Stimulated activated naive CD8-positive, alpha-beta T cell treated with anti-CD3 and anti-CD28 coated beads, Interleukin-15, Interleukin-2, amounts not matched to agents 100 U/mL and 50 U/mL, for 24 hours (primary cell): Measurements from ENCODE around the gene DIPK1B.

Experiments
- ATAC-seq: fragments of 150-1000 bp; cut with Tn5 transposase; one replicate; pipeline ENCODE4 v1.10.0; 2021
- DNase-seq: peaks from one replicate; pipeline ENCODE4 v3.0.0; 2021

The DIPK1B gene

DNA sequence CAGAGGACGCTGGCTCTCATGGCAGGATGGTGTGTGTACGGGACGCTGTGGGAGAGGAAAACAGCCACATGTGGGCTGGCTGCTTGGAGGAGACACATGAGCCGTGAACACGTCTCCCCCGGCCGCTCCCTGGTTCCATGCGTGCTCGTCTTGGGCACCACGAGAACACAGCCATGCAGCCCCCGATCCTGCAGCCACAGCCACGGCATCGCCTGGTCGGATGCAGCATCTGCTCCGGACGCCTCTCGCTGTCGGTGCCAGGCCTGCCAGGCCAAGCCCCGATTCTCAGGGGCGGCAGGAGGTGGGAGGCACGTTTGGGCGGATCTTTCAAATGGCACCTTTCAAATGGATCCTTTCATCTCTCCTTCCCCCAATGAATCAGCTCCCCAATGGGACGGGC lies 27.1 kb downstream of the DIPK1B start:
- ATAC-seq (no peak), DNase-seq (no peak)

DNA sequence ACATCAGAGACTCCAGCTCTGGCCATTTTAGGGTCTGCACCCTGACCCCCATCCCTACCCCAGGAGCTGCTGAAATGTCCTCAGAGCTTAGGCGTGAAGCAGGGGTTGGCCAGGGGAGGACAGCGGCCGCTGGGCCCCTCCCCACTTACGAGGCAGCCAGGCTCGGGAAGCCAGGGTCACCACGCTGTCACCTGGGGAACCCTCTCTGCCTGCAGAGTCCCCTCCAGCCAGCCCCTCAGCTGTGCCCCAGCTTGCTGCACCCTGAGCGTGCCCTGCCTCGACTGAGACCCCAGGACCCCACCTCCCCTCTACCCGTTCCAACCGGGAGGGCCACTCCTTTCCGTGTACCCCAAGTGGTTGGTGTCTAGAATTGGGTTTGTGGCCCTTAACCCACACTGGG lies 27.7 kb downstream of the DIPK1B start:
- no peak for DNase-seq
- no peak for ATAC-seq

DNA sequence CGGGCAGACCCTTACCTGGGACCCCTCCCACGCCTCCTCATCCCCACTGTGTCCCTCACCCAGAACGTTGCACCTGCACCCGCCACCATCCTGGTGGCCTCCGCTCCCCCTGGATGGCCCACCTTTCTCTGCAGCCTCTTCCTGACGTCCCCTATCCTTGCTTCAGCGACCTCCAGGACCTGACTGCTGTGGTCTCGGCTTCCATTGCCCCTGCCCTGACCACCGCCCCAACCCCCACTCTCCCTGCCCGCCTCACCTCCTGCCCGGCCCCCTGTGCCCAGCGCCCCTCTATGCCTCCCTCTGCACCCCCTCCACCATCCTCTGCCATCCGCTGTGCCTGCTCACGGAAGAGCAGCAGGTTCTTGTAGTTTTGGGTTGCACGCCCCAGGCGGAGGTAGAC lies 28.1 kb downstream of the DIPK1B start:
- no peak for ATAC-seq
- no peak for DNase-seq

DNA sequence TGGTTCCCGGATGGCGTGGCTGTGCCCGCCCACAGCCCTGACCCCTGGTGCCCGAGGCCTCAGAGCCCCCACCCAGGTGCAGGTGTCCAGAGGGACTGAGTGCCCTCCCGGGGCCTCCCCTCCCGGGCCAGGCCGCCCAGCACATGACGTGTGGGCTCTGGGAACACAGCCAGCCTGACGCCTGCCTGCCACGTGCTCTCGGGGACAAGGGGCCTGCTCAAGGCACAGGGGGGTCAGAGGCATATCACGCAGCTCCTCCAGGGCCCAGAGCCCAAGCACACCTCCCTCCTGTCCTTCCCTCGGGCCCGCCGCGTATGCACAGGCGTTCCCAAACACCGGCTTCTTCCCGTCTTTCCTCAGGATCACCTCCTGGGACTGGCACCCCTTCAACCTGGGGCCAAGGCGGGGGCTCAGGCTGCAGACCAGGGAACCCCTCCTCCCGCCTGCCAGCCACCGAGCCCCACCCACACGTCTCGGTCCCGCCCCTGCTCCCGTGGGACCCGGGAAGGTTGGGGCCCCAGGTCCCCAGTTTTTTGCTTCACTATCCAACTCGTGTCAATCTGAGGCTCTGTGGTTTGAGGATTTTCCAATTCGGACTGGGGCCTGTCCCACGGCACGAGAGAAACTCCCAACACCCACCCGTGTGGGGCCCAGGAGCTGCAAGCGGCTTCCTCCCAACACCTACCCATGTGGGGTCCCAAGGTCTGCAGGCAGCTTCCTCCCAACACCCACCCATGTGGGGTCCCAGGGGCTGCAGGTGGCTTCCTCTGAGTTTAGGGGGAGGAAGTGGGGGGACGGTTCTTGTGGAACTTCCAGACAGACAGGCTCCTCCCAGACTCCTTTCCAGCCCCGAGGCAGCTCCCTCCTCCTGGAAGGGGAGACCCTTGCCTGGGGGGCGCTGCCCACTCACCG lies 28.9 kb downstream of the DIPK1B start:
- peak; percentile 26 for ATAC-seq
- DNase-seq = peak; percentile 38

DNA sequence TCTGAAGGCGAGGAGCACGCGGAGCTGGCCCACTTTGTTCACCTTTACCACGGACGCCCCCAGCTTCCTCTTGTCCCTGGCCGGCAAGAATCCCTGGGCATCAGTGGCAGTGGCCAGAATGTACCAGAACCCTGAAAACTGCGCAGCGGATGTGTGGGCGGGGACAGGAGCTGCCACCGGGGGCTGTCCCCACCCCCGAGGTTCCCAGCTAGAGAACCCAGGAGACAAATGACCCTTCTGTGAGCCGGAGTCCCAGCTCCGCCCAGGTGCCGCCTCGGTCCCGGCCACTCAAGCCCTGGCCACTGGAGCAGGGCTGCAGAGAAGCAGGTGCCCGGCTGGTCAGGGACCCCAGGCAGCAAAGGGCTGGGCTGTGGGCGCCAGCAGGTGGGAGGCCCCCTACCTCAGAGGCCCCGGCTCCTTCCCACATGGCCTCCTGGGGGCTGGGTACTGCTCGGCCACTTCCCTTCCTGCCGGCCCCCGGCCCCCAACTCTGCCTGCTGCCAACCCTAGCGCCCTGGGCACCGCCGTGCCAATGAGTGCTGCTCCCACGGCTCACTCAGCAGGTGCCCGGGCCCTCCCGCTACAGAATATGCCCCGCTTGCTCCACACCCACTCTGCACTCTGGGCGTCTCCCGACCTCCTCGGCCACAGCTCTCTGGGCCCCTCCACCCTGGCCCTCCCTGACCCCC lies 29.7 kb downstream of the DIPK1B start:
- peak; percentile 37 for ATAC-seq
- peak; percentile 75 for DNase-seq

DNA sequence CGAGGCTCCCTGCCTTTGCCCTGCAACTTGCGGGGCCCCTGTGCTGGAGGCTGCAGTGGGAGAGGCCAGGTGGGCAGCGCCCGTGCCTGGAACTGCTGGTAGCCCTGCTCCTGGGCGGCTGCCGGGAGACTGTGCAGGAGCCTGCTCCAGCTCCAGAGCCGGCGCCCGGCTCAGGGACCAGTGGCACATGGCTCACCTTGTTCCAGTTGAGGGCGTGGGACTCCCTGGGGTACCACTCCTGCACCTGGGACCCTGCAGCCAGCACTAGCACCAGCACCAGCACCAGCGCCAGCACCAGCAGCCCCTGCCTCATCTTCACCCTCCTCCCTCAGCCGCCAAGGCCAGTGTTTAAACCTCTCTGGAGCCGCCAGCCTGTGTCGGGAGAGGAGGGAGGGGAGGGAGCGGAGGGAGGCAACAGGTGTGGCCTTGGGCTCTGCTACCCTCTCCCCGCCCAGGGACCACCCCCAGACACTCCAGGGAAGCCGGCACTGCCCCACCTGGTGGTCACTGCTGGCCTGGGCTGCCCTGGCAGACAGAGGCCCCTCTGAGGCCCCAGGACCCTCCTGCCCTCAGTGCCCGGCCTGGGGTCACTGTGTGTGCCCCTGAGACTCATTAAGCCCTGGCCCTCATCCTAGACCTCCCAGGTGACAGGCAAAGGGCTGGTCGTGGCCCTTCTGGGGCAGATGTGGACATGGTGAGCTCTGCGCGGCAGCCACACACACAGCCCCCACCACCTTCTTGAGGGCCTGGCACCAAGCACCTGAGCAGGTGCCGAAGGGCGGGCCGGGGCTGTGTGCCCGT lies 30.4 kb downstream of the DIPK1B start, which contains the start of gene LCN10:
Gene LCN10 (minus strand): TSS at position 350 of the 801 bp plus-strand sequence. CDS start 37 bp downstream, at position 313.
- ATAC-seq = peak; percentile 1
- DNase-seq = no peak

DNA sequence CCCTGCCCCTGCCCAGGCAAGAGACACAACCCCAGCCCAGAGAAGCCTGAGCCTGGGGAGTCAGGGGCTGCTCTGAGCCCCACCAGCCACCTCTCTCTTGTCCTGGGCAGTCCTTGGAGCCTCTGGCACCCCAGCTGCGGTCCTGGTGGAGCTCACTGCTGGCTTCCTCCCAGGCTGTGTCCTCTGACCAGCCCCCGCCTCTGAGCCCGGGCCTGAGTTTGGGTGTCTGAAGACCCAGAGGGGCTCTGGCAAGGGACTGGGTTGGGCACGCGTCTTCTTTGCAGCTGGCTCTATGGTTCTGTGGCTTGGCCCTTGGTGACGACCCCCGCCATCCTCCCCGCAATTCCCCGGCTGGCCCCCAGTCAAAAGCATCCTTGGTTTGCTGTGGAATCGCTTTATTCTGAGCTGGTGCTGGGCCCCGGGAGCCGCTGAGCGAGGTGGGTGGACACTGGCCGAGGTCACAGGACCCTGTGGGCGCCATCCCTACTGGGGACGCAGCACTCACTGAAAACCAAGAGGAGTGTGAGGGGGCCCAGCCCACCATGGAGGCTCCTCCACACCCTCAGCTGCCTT lies 31.4 kb downstream of the DIPK1B start:
- no peak for DNase-seq
- no peak for ATAC-seq

DNA sequence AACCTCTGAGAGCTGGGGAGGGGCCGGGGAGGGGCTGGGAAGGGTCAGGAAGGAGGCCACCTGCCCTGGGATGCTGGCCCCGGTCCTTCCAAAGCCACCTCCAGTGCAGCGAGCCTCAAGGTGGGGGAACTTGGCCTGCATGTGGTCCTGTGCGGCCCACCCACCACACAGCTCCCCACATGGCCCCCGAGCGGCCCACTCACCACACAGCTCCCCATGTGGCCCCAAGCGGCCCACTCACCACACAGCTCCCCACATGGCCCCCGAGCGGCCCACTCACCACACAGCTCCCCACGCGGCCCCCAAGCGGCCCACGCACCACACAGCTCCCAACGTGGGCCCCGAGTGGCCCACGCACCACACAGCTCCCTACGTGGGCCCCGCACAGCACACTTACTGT lies 32.4 kb downstream of the DIPK1B start:
- DNase-seq (no peak), ATAC-seq (no peak)

DNA sequence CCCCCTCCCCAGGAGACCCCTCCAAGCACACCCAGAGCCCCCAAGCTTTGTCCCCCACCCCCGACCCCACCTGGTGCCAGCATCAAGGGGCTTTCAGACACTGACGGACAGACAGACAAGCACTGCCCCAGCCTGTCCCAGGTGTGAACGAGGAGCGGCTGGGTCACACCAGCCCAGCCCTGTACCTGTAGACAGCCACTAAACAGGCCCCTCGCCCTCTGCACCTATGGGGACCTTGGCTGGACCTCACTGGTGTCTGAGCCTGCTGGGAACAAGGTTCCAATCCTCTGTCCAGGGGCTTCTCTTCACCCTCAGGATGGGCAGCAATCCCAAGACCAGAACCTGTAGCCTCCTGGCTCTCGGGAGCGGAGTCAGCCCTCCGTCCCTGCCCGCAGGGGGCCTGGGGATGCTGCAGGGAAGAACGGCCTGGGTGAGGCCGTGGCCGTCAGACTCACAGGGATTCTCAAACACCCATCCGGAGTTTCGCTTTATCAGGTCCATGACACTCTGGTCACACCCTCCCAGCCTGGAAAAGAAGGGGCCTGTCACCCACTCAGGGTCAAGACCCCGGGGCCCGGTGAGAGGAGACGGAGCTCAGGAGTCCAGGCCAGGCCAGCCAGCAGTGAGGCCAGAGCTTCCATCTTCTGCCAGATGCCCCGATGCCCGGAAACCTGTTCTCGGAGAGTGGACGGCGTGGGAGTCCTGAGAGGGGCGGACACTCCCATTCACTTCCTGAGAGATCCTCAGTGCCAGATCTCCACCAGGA lies 33.2 kb downstream of the DIPK1B start:
- no peak for ATAC-seq
- DNase-seq = no peak

DNA sequence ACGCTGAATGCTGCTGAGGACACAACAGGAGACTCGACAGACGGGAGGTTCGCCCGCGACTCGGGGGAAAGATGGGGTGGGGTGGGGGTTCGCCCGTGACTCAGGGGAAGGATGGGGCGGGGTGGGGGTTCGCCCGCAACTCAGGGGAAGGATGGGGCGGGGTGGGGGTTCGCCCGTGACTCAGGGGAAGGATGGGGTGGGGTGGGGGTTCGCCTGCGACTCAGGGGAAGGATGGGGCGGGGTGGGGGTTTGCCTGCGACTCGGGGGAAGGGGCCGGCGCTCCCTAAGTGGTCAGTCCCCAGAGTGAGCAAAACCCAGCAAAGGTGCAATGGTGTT lies 33.8 kb downstream of the DIPK1B start:
- DNase-seq = no peak
- ATAC-seq = no peak

DNA sequence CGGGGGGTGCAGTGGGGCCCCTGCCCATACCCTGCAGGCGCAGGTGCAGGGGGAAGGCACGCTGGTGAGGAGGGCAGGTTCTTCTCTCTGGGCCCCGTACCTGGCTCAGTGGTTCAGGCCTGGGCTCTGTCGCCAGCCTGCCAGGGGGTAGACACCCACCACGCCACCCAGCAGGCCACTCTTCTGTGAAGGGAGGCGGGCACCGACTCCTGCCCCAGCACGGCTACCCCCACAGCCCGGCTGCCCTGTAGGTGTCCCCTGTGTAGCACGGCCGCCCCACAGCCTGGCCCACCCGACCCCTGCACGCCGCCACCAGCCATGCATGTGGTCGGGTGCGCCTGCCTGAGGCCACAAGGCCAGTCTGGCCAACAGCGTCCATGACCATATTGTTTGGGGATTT lies 34.2 kb downstream of the DIPK1B start:
- no peak for ATAC-seq

DNA sequence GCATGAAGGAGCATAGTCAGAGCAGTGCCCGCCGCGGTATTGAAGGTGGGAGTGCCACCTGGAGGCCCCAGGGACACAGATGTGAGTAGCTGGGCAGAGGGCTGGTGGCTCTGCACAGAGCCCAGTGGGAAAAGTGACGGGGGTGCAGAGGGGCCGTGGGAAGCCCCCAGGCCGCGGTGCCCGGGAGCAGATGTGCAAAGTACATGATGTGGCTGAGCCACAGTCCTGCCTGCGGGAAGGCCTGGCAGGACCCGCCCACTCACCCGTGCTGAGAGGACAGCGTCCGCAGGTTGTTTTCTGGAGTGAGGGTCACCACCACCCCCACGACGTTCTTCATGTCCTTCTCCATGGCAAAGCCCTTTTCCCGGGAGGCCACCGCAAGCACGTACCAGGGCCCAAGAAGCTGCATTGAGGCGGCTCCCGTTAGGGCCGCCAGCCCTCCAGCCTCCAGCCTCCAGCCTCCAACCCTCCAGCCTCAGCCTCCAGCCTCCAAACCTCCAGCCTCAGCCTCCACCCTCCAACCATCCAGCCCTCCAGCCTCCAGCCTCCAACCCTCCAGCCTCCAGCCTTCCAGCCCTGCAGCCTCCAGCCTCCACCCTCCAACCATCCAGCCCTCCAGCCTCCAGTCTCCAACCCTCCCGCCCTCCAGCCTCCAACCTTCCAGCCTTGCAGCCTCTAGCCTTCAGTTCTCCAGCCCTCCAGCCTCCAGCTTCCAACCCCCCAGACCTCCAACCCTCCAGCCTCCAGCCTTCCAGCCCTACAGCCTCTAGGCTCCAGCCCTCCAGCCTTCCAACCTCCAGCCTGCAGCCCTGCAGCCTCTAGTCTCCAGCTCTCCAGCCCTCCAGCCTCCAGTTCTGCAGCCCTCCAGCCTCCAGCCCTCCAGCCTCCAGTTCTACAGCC lies 35.0 kb downstream of the DIPK1B start:
- DNase-seq = no peak
- no peak for ATAC-seq

More for the DNA sequence above, 34.2 kb downstream of the DIPK1B start:
- DNase-seq = no peak

DNA sequence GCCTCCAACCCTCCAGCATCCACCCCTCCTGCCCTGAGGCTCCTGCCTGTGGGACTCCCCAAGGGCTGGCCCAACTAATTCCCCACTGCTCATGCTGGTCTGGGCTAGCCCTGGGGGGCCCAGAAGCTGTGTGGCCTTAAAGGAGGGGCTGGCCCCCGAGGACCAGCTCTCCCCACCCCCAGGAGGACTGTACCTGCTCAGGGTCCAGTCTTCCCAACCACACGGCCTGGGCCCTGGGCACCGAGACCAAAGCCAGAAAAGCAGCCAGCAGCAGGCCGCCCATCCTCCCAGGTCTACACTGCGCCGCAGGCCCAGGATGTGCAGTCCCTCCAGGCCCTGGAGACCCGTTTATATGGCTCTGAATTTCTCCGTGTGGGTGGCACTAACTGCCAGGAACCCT lies 35.8 kb downstream of the DIPK1B start, which contains the start of gene LCN6:
Gene LCN6 (minus strand): TSS at position 325 of the 400 bp plus-strand sequence. CDS start 42 bp downstream, at position 283.
- ATAC-seq (no peak), DNase-seq (no peak)

DNA sequence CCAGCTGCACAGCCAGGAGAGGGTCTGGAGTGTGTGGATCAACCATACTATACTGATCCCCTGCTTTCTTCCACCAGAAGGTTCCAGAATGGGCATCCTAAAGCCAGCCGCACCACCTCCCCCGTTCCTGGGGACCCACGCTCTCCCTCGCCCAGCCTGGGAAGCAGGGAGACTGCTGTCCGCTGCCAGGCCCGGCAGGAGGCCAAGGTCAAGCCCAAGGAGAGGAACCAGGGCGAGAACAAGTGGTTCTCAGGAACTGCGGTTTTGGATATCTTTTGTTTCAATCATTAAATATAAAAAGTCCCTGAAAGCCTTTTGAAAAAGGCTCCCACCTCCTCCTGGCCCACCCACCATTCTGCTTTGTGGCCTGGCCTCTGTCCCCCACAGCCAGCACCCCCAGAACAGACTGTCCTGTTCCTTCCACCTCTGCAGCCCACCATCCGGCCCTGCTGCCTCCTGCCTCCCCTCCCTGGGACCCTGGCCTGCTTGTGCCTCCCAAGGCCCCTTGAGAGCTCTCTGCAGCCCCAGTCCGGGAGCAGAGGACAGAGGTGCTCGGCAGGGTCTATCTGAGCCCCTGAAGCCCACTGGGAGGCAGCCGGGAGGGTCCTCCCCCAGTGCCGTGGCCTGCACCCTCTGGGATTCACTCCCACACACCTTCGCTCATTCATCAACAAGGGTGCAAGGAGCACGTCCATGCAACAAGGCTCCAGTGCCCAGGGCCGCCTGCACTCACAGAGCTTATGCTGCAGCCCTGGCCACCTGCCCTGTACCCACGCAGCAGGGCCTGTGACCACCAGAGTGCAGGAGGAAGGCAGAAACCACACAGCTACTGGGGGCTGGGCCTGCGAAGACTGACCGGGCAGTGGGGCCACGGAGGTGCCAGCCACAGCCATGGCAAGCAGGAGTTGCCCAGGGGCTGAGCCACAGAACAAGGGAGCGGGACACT lies 36.6 kb downstream of the DIPK1B start:
- ATAC-seq (no peak), DNase-seq (no peak)

DNA sequence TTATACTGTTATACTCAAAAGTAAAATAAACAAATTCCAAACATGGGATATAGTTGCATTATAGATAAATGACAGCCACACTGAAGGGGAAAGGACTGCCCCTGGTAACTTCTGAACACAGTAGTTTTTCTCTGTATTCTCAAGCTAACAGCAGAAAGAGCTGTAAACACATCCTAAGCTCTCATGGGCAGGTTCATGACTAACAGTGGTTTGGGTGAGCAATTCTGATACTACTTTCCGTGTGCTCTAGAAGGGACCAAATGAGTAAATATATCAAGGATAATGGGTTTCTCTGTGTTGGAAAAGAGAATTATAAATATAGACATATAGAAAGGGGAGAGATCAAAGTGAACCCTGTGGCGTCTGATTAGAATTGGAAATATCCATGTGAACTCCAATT lies 38.2 kb downstream of the DIPK1B start:
- DNase-seq (no peak), ATAC-seq (peak; percentile 87)

DNA sequence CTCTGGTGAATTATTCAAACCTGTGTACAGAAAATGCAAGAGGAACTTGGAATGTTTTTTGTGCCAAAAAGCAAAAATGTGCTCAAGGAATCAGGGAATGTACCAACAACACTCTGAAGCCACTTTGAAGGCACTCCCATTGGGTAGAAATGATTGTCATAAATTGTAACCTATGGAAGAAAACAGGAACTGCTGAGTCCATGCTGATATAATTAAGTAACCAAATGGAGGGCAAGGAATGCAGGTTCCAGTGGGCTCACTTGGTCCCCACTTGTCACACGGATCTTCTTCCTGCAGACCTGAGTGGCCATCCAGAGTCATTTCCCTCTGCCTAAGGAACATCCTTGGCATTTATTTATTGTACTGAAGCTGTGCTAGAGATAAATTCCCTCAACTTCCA lies 38.9 kb downstream of the DIPK1B start:
- ATAC-seq (no peak), DNase-seq (no peak)

DNA sequence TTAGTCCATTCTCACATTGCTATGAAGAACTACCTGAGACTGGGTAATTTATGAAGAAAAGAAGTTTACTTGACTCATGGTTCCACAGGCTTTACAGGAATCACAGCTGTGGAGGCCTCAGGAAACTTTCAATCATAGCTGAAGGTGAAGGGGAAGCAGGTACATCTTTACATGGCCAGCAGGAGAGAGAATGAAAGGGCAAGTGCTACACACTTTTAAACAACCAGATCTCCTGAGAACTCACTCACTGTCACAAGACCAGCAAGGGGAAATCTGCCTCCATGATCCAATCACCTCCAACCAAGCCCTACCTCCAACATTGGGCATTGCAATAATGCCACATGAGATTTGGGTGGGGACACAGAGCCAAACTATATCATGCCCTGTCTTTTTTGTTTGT lies 39.4 kb downstream of the DIPK1B start:
- DNase-seq (no peak), ATAC-seq (no peak)

DNA sequence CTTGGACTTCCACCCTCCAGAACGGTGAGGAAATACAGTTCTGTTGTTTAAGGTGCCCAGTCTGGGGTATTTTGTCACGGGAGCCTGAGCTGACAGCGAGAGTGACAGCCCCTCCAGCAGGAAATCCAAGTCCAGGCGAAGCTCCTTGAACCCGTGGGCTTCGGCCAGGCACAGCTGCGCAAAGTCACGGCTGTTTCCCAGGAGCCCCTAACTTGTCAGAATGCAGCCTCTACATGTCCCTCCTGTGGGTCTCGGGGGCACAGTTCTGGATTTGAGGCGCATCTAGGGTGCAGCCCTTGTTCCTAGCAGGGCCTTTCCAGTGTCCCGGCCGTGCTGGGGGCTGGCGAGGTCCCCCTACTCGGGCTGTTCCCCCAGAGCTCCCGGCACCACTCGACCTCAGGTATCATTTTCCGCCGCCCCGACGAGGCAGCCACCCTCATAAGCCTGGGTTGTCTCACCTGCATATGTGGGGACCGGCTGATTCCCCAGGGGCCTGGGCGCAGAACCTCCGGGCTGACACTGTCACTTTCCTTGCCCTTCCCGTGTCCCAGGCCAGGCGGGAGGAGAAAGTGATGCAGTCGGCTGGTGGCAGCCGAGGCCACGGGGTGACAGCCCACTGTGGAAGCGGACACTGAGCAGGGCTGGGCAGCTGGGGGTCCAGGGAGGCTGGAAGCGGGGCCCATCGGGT lies 41.1 kb downstream of the DIPK1B start:
- ATAC-seq (no peak), DNase-seq (no peak)
